GM21825 (cell line): Measurements from ENCODE around the gene CLN3.
"Not testable (repeated sequence)": the region's sequence is repeated elsewhere in the genome, so short reads cannot be mapped to it uniquely, and the experiment has no call there.

Experiments used
- ATAC-seq: cut with Tn5 transposase; IDR thresholded peaks from one replicate; pipeline ENCODE4 v1.9.1; 2021; ENCODE audit warnings: mild to moderate bottlenecking, moderate library complexity; ENCODE audit not compliant: unreplicated experiment

The CLN3 gene

DNA sequence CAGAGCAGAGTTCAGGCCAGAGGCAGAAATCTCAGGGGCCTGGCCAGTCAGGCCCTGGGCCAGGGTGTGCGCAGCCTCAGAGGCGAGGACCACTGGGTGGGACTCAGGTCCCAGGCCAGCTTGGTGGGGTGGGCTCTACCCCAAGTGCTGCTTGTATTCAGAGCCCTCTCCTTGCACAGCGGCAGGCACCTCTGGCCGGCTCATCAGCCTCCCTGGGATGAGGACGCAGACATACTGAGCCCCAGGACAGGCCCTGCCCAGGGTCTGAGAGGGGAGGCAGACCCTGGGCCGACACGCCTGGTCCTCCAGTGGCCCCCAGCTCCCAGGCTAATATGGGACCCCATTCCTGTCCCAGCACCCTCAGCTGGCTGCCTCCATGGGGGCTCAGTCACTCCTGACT, 22.4 kb upstream of the CLN3 start:
- ATAC-seq: no peak

GRCh38 chr16:28513484-28514181, 21.8 kb upstream of the CLN3 start:
- ATAC-seq: no peak

DNA sequence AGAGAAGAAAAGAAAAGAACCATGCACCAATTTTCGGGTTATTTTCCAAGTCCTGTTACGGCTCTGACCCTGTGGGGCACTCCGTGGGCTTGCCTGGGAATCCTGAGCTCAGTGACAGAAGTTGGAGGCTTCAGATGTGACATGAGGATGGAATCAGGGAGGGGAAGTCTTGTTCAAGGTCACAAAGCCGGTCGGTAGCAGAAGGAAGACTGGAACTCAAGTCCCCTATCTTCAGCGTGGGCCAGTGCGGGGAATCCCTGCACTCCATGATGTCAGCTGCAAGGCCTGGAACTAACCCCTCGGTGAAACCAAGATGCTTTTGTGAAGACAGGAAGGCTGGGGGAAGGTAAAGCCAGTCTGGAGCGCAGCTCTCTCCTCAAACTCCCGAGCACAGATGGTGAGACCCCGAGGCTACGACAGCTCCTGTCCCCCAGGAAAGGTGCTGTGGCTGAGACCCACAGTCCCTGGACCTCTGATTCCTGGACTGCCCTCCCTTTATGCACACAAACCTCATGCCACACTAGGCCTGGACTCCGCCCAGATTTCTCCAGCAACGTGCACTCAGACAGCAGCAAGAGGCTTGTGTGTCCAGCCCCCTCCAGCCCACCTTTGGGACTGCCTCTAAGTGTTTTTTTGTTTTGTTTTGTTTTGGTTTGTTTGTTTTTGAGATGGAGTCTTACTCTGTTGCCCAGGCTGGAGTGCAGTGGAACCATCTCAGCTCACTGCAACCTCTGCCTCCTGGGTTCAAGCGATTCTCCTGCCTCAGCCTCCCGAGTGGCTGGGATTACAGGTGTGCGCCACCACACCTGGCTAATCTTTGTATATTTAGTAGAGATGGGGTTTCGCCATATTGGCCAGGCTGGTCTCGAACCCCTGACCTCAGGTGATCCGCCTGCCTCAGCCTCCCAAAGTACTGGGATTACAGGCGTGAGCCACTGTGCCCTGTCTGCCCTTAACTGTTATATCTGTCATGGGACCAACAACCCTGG, 20.2 kb upstream of the CLN3 start:
- ATAC-seq: no peak

GRCh38 chr16:28511031-28511430, 19.2 kb upstream of the CLN3 start:
- no peak for ATAC-seq

- ATAC-seq: no peak
Measured at GRCh38 chr16:28505489-28506137, 13.7 kb upstream of the CLN3 start.

- no peak for ATAC-seq
Measured at GRCh38 chr16:28504707-28505404, 13.0 kb upstream of the CLN3 start.

DNA sequence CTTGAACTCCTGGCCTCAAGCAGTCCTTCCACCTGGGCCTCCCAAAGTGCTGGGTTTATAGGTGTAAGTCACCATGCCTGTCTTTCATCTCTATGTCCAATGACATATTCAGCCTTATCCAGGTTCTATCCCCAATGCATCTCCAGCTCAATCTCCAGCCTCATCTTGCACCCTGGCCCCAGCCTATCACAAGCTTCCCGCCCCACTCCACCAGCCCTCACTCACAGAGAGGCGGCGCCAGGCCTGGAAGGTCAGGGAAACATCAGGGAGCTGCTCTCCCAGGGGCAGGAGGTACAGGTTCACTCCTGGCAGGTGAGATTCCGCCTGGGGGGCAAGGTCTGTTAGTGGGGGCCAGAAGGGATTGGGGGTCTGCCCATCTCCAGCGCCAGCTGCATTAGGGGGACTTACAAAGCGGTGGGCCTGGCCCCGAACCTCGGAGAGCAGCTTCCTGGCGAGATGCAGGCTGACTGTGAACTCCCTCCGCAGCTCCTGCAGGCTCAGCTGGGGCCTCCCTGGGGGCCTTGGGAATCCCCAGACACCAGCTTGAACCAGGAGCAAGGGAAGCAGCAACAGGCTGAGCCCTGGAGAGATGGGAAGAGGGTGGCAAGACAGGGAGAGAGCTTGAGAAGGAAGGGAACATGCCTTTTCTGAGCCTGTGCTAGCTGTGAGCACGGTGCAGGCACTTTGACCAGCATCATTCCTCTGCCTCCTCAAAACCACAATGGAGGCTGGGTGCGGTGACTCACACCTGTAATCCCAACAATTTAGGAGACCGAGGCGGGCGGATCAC, 11.8 kb upstream of the CLN3 start:
- ATAC-seq: no peak

GRCh38 chr16:28502290-28502689, 10.4 kb upstream of the CLN3 start:
- ATAC-seq: no peak

- ATAC-seq: no peak
Measured at GRCh38 chr16:28501258-28502232, 9.7 kb upstream of the CLN3 start.

- ATAC-seq: not testable (repeated sequence)
Measured at GRCh38 chr16:28500476-28501180, 8.8 kb upstream of the CLN3 start.

GRCh38 chr16:28499854-28500253, 8.0 kb upstream of the CLN3 start:
- no peak for ATAC-seq

- ATAC-seq: no peak
Measured at GRCh38 chr16:28498666-28499381, 7.0 kb upstream of the CLN3 start.

DNA sequence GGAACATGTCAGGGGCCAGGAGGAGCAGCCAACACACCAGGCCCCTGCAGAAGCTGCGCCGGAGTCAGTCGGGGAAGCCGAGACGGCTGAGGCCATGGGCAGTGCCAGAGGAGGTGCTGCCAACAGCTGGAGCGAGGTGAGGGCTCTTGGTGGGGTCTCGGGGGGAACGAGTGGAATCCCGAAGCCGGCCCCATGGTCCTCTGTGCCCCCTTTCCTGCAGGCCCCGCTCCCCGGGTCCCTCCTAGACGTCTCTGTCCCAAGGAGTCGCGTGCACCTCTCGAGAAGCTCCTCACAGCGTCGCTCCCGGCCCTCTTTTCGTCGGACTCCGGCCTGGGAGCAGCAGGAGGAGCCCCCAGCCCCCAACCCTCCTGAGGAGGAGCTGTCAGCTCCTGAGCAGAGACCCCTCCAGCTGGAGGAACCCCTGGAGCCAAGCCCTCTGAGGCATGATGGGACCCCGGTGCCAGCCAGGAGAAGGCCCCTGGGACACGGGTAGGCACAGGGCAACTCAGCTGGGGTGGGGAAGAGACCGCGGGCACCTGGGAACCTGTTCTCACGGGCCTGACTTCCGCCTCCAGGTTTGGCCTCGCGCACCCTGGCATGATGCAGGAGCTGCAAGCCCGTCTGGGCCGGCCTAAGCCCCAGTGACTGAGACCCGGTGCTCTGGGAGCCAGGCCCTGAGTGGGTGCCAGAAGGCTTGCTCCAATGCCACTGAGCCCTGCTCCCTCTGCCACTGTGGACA, 6.2 kb upstream of the CLN3 start:
- no peak for ATAC-seq

GRCh38 chr16:28497386-28497785, 5.5 kb upstream of the CLN3 start:
- no peak for ATAC-seq

GRCh38 chr16:28496844-28497243, 5.0 kb upstream of the CLN3 start:
- no peak for ATAC-seq

- ATAC-seq: no peak
Measured at GRCh38 chr16:28495795-28496749, 4.2 kb upstream of the CLN3 start.
